Bronchial epithelial cell (primary cell): ENCODE results near the gene AGAP3. TPM values are rescaled to one million over a fixed set of nuclear protein-coding genes. Genes with fewer than 3 reads are reported as not detected.

Experiments
- DNase-seq: peaks from one replicate; pipeline ENCODE4 v3.0.0-alpha.2; 2010; ENCODE audit warnings: low read depth
- FAIRE-seq: peaks from 2 replicates; lab custom pipeline; 2011; peaks lifted over from hg19 to GRCh38; lab: Jason Lieb, UNC
- H3K27me3 ChIP-seq: 2 replicates; pipeline ENCODE4 v1.5.1; 2011; ENCODE audit warnings: low read length; ENCODE audit not compliant: control insufficient read depth, insufficient read depth
- H3K36me3 ChIP-seq: 2 replicates; pipeline ENCODE4 v1.5.1; 2011; ENCODE audit warnings: low read length; ENCODE audit not compliant: control insufficient read depth, insufficient read depth
- H3K4me3 ChIP-seq: 2 replicates; pipeline ENCODE4 v1.5.1; 2011; ENCODE audit warnings: mild to moderate bottlenecking, low read depth, low read length, control low read depth
- total RNA-seq: library from RNA; depleted of rRNA; stranded (reverse); fragments of >200 nt; gene quantifications from 2 replicates; pipeline ENCODE4 v1.2.1, GENCODE V29; 2014
- TF ChIP-seq, protein P1 (sequence below): IDR thresholded peaks from 2 replicates; pipeline ENCODE4 v1.5.1; 2011; ENCODE audit warnings: mild to moderate bottlenecking, moderate library complexity, low read length, control low read depth, inconsistent platforms; ENCODE audit not compliant: insufficient read depth, severe bottlenecking

The AGAP3 gene
- total RNA-seq, 1 donor from 2014 or later, result 52.7 TPM

DNA sequence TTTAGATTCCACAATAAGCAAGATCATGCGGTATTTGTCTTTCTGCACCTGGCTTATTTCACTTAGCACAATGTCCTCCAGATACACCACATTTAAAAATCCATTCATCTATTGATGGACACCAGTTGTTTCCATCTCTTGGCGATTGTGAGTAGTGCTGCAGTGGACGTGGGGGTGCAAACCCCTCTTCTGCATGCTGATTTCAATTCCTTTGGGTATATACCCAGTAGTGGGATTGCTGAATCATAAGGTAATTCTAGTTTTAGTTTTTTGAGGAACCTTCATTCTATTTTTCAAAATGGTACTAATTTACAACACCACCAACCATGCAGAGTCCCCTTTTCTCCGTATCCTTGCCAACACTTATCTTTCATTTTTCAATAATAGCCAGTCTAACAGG lies 102.8 kb downstream of the AGAP3 start:
- no peak for FAIRE-seq
- no peaks in the 10 kb centered on the region for H3K36me3 ChIP-seq
- DNase-seq, result no peak
- H3K4me3 ChIP-seq, result no peak overlapping the region
- H3K27me3 ChIP-seq, result peaks cover 5% of the 10 kb centered on the region
- TF ChIP-seq, protein P1, sequence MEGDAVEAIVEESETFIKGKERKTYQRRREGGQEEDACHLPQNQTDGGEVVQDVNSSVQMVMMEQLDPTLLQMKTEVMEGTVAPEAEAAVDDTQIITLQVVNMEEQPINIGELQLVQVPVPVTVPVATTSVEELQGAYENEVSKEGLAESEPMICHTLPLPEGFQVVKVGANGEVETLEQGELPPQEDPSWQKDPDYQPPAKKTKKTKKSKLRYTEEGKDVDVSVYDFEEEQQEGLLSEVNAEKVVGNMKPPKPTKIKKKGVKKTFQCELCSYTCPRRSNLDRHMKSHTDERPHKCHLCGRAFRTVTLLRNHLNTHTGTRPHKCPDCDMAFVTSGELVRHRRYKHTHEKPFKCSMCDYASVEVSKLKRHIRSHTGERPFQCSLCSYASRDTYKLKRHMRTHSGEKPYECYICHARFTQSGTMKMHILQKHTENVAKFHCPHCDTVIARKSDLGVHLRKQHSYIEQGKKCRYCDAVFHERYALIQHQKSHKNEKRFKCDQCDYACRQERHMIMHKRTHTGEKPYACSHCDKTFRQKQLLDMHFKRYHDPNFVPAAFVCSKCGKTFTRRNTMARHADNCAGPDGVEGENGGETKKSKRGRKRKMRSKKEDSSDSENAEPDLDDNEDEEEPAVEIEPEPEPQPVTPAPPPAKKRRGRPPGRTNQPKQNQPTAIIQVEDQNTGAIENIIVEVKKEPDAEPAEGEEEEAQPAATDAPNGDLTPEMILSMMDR, result no peak

DNA sequence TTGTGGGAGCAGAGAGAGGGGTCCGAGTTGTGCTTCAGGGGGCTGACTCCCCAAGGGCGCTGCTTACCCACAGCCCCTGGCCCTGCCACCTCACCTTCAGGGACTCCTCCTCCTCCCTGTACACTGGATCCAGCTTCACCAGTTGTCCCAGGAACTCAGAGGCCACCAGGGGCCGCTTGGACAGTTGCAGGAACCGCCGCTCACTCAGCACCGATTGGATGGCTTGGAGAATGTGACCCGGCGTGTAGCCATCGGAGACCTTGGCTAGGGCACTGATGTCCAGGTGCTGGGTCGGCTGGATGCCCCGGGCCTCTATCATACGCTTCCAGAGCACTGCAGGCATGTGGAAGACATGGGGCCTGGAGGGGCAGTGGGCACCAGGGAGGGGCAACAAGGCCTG lies 105.3 kb downstream of the AGAP3 start:
- H3K36me3 ChIP-seq, result no peaks in the 10 kb centered on the region
- H3K4me3 ChIP-seq, result no peak overlapping the region
- FAIRE-seq (no peak), DNase-seq (no peak)
- TF ChIP-seq, protein P1, result no peak
- H3K27me3 ChIP-seq, result peaks cover 19% of the 10 kb centered on the region

DNA sequence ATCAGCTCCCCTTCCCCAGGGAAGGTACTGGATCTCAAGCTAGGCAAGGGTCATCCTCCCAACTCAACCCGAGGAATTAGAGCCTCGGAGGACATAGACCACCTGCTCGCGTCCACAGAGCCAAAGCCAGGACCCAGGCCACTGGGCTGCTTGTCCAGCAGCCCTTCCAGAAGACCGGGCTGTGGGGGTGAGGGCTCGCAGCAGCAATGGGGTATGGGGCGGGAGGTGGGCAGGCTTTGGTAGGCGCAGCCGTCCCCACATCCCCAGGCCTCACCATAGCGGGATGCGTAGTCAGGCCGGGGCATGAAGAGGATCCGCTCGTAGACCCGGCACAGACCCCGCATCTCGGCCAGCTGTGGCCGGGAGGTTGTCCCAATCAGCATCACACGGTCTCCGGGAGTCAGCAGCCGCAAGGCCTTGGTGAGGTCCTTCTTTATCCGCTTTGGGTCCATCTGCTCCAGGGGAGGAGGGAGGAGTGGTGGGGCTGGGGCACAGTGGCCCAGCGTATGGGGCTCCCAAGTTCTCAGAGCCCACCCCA lies 105.8 kb downstream of the AGAP3 start:
- no peak overlapping the region for H3K4me3 ChIP-seq
- DNase-seq (no peak), FAIRE-seq (no peak)
- H3K36me3 ChIP-seq, result no peaks in the 10 kb centered on the region
- TF ChIP-seq, protein P1, result no peak
- peaks cover 21% of the 10 kb centered on the region for H3K27me3 ChIP-seq

DNA sequence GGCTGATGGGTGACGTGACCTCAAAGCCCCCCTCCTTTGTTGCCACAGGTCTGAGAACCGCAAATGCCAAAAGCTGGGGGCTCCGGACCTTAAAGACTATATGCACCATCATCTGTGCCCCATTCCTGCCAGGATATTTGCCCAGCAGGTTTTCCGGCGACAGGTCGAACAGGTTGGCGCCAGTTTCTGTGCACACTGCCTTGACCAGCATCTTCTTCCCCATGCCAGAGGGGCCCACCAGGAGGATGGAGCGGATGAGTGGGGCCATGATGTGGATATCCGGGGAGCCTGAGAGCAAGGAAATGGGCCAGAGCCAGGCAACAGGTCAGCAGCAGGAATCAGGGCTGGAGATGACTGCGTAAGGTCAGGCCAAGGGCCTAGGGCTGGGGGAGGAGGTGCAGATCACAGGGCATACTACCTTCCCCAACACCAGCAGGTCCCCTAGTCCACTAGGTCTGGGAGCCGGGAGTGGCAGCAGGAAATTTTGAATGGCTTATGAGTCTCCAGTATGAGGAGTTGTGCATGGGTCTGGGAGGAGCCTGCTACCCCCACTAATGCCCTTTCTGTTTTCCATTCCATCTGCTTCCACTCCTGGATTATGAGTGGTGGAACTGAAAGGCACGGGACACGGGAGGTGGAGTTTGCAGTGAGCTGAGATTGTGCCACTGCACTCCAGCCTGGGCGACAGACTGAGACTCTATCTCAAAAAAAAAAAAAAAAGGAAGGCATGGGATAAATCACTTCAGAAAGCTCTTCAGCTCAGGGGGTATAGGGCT lies 107.1 kb downstream of the AGAP3 start:
- no peak overlapping the region for H3K4me3 ChIP-seq
- DNase-seq (no peak), FAIRE-seq (no peak)
- H3K27me3 ChIP-seq, result peaks cover 18% of the 10 kb centered on the region
- TF ChIP-seq, protein P1, result no peak
- H3K36me3 ChIP-seq, result no peaks in the 10 kb centered on the region

Other genes with a start within 250 kb of the AGAP3 start
- gene AOC1, start 234.0 kb upstream of the AGAP3 start, total RNA-seq, result under 0.01 and 2.4 TPM in 2 replicates
- under 0.01 and 0.13 TPM in 2 replicates for gene KCNH2, start 108.2 kb upstream of the AGAP3 start, total RNA-seq
- under 0.01 TPM in 2 replicates for gene NOS3, start 95.5 kb upstream of the AGAP3 start, total RNA-seq
- gene ATG9B, start 62.0 kb upstream of the AGAP3 start, total RNA-seq, result under 0.01 and 0.26 TPM in 2 replicates
- gene ABCB8, start 58.0 kb upstream of the AGAP3 start, total RNA-seq, result 20.5 and 22.4 TPM in 2 replicates
- gene ASIC3, start 37.9 kb upstream of the AGAP3 start, total RNA-seq, result under 0.01 and 0.26 TPM in 2 replicates
- 11.6 and 12.4 TPM in 2 replicates for gene CDK5, start 28.6 kb upstream of the AGAP3 start, total RNA-seq
- 33.2 and 38.9 TPM in 2 replicates for gene SLC4A2, start 26.9 kb upstream of the AGAP3 start, total RNA-seq
- gene FASTK, start 5.7 kb upstream of the AGAP3 start, total RNA-seq, result 51.6 and 65.8 TPM in 2 replicates
- 9.0 and 11.6 TPM in 2 replicates for gene TMUB1, start 3.0 kb upstream of the AGAP3 start, total RNA-seq
- gene GBX1, start 81.2 kb downstream of the AGAP3 start, total RNA-seq, result not detected in 2 replicates
- not detected in 2 replicates for gene ASB10, start 100.8 kb downstream of the AGAP3 start, total RNA-seq
- gene H2BK1, start 124.0 kb downstream of the AGAP3 start, total RNA-seq, result not detected in 2 replicates
- 60.9 and 85.8 TPM in 2 replicates for gene ABCF2, start 140.7 kb downstream of the AGAP3 start, total RNA-seq
- 23.4 and 25.0 TPM in 2 replicates for gene CHPF2, start 146.0 kb downstream of the AGAP3 start, total RNA-seq
- 2.1 and 4.9 TPM in 2 replicates for gene SMARCD3, start 162.2 kb downstream of the AGAP3 start, total RNA-seq